Astrocyte of the cerebellum (primary cell): ENCODE results near the gene CRYGN.

ENCODE experiments used
- DNase-seq: peaks from one replicate; pipeline ENCODE4 v3.0.0-alpha.2; 2011; ENCODE audit warnings: low read depth
- H3K4me3 ChIP-seq: 2 replicates; pipeline ENCODE4 v1.5.1; 2011; ENCODE audit warnings: mild to moderate bottlenecking, low read depth, low read length, moderate library complexity
- in situ Hi-C: cut with HindIII; loops from 2 replicates; pipeline ENCODE4 v1.10.0; 2017; ENCODE audit warnings: low sequenced_read_pairs
- TF ChIP-seq, protein P1 (sequence below): IDR thresholded peaks from 2 replicates; pipeline ENCODE4 v1.5.1; 2012; ENCODE audit warnings: low read length, low read depth, moderate library complexity, mild to moderate bottlenecking; ENCODE audit errors: missing control alignments

CRYGN gene

DNA sequence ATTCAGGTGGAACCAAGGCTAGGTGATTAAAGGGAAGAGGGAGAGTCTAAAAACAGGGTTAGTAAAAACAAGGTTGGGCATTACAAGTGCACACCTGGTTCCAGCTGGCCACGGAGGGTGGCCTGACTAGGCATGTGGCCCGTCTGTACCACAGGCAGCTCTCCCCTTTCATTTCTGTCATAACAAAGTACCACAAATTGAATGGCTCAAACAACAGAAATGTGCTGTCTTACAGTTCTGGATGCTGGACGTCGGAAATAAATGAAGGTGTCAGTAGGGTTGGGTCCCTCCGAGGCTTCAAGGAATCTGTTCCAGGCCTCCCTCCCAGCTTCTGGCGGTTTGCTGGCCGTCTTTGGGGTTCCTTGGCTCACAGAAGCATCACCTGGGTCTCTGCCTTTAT, 16.7 kb downstream of the CRYGN start:
- no peak overlapping the region for H3K4me3 ChIP-seq
- in situ Hi-C loops: no loop called here
- no peak for DNase-seq
- TF ChIP-seq, protein P1, sequence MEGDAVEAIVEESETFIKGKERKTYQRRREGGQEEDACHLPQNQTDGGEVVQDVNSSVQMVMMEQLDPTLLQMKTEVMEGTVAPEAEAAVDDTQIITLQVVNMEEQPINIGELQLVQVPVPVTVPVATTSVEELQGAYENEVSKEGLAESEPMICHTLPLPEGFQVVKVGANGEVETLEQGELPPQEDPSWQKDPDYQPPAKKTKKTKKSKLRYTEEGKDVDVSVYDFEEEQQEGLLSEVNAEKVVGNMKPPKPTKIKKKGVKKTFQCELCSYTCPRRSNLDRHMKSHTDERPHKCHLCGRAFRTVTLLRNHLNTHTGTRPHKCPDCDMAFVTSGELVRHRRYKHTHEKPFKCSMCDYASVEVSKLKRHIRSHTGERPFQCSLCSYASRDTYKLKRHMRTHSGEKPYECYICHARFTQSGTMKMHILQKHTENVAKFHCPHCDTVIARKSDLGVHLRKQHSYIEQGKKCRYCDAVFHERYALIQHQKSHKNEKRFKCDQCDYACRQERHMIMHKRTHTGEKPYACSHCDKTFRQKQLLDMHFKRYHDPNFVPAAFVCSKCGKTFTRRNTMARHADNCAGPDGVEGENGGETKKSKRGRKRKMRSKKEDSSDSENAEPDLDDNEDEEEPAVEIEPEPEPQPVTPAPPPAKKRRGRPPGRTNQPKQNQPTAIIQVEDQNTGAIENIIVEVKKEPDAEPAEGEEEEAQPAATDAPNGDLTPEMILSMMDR: no peak

DNA sequence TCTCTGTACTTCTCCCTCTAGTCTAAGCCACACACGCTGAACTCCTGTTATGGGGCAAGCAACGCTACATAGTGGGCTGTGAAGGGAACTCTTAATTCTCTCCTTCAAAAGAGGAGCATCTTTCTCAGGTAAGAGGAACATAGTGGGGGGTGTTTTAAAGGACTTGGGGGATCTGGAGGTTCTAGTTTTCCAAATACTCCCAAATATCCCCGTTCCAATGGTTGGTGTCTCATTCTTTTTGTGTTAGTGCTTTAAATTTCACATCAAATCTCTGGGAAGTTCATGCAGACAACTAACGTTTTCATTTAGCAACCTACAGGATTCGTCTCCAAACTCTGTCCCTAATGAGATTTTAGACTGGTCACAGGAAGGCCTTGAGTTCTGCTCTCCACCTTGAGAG, 17.7 kb downstream of the CRYGN start:
- no peak overlapping the region for H3K4me3 ChIP-seq
- in situ Hi-C loops: no loop called here
- DNase-seq: no peak
- TF ChIP-seq, protein P1: no peak

DNA sequence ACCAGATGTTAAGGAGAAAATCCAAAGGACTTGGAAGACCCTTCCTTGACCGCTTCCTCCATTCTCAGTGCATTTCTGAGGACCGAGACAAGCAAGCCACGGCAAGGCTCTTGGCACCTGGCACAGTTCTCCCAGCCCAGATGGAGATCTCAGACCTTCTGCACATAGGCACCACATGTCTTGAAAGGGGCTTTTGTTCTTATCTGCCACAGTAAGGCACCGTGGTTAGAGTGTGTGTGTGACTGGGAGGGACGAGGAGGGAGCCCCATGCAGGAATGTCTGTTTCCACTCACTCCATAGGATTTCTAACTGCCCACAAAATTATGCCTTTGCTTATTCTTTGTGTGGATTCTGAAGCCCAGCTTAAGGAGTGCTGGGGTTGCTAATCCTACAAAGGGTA, 19.8 kb downstream of the CRYGN start:
- TF ChIP-seq, protein P1: no peak
- no peak for DNase-seq
- in situ Hi-C loops: no loop called here
- no peak overlapping the region for H3K4me3 ChIP-seq

- no peak overlapping the region for H3K4me3 ChIP-seq
- in situ Hi-C loops: no loop called here
- TF ChIP-seq, protein P1: no peak
- no peak for DNase-seq
Observed at GRCh38 chr7:151416941-151417315, 23.0 kb downstream of the CRYGN start.

- TF ChIP-seq, protein P1: no peak
- in situ Hi-C loops: no loop called here
- DNase-seq: no peak
Observed at GRCh38 chr7:151416112-151416940, 23.6 kb downstream of the CRYGN start.

GRCh38 chr7:151415375-151416105, 24.4 kb downstream of the CRYGN start:
- in situ Hi-C loops: no loop called here
- H3K4me3 ChIP-seq: no peak overlapping the region
- no peak for DNase-seq
- TF ChIP-seq, protein P1: no peak

More at GRCh38 chr7:151416112-151416940, 23.6 kb downstream of the CRYGN start:
- H3K4me3 ChIP-seq: no peak overlapping the region
